T-helper 22 cell (primary cell): ENCODE measurements around the gene SH2B3.
"Not testable (repeated sequence)": the region's sequence is repeated elsewhere in the genome, so short reads cannot be mapped to it uniquely, and the experiment has no call there.

Experiments
- DNase-seq: peaks from one replicate; pipeline ENCODE4 v3.0.0-alpha.2; 2020; ENCODE audit warnings: low read depth

Gene SH2B3

GRCh38 chr12:111387747-111388323, 17.9 kb upstream of the SH2B3 start:
- no peak for DNase-seq

- DNase-seq: no peak
These were observed 16.1 kb upstream of the SH2B3 start for GRCh38 chr12:111389635-111390034.

GRCh38 chr12:111390910-111391309, 14.8 kb upstream of the SH2B3 start:
- DNase-seq: no peak

GRCh38 chr12:111393700-111394300, 11.9 kb upstream of the SH2B3 start:
- no peak for DNase-seq

- DNase-seq: no peak
These were observed 11.2 kb upstream of the SH2B3 start for GRCh38 chr12:111394480-111394879.

- no peak for DNase-seq
These were observed 10.2 kb upstream of the SH2B3 start for GRCh38 chr12:111395336-111396187.

- not testable (repeated sequence) for DNase-seq
These were observed 9.5 kb upstream of the SH2B3 start for GRCh38 chr12:111396271-111396670.

- peak; percentile 68 for DNase-seq
These were observed 8.8 kb upstream of the SH2B3 start for GRCh38 chr12:111396726-111397445.

GRCh38 chr12:111398530-111398929, 7.2 kb upstream of the SH2B3 start:
- no peak for DNase-seq

- DNase-seq: not testable (repeated sequence)
These were observed 5.8 kb upstream of the SH2B3 start for GRCh38 chr12:111399741-111400404.

GRCh38 chr12:111401167-111401605, 4.5 kb upstream of the SH2B3 start:
- DNase-seq: no peak

GRCh38 chr12:111402490-111402824, 3.3 kb upstream of the SH2B3 start:
- not testable (repeated sequence) for DNase-seq

GRCh38 chr12:111404362-111405148, 1.2 kb upstream of the SH2B3 start:
- peak; percentile 38 for DNase-seq

GRCh38 chr12:111405149-111405858, 419 bp upstream of the SH2B3 start:
- DNase-seq: peak; percentile 95

GRCh38 chr12:111406474-111407376, 1.0 kb downstream of the SH2B3 start:
- DNase-seq: peak; percentile 61

- DNase-seq: no peak
These were observed 1.8 kb downstream of the SH2B3 start for GRCh38 chr12:111407377-111408115.

- no peak for DNase-seq
These were observed 2.4 kb downstream of the SH2B3 start for GRCh38 chr12:111408116-111408440.

- DNase-seq: no peak
These were observed 3.1 kb downstream of the SH2B3 start for GRCh38 chr12:111408686-111409402.
